Fibroblast of skin of right quadriceps (primary cell): ENCODE results near the gene RBM38.

ENCODE experiments used
- DNase-seq: peaks from one replicate; pipeline ENCODE4 v3.0.0-alpha.2; 2013

RBM38 gene

GRCh38 chr20:57392512-57393271, 1.5 kb downstream of the RBM38 start:
- no peak for DNase-seq

- DNase-seq = no peak
These were observed 2.3 kb downstream of the RBM38 start for GRCh38 chr20:57393321-57394120.

- no peak for DNase-seq
These were observed 3.2 kb downstream of the RBM38 start for GRCh38 chr20:57394121-57395082.

DNA sequence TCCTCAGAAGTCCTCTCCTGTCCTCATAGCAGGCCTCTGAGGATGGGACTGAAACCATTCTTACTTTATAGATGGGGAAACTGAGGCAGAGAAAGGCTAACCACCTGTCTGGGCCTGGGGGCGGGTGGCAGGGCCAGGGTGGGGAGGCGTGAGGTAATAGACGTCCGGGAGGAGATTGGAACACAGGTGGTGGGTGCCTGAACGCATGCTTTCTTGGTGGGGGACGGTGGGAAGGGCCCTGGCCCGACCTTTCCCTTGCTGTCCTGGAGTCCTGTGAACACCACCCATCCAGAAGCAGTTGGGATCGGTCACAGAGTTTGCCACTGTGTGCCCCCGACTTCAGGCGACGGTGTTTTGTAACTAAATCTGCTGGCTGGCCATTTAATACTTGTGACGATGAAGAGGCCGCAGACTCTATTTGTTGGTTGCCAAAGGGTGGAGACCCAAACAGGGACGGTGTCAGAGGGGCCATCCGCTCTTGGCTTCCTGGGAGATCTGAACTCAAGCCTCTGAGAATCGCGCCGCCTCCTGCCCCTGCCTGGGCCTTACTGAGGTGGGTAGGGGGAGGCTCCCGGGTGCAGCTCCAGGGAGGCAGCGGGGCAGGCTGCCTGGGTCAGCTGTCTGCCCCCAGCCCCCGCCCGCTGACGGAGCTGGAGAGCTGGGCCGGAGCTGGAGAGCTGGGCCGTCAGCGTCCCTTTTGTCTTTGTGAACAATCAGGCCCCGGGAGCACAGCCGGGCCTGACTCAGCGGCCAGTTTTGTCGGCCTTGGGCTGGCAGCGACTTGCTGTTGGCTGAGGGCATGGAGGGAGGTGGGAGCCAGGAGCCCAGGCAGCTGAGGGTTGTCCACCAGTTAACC, 4.1 kb downstream of the RBM38 start:
- DNase-seq = no peak

GRCh38 chr20:57396212-57396983, 5.2 kb downstream of the RBM38 start:
- no peak for DNase-seq

DNA sequence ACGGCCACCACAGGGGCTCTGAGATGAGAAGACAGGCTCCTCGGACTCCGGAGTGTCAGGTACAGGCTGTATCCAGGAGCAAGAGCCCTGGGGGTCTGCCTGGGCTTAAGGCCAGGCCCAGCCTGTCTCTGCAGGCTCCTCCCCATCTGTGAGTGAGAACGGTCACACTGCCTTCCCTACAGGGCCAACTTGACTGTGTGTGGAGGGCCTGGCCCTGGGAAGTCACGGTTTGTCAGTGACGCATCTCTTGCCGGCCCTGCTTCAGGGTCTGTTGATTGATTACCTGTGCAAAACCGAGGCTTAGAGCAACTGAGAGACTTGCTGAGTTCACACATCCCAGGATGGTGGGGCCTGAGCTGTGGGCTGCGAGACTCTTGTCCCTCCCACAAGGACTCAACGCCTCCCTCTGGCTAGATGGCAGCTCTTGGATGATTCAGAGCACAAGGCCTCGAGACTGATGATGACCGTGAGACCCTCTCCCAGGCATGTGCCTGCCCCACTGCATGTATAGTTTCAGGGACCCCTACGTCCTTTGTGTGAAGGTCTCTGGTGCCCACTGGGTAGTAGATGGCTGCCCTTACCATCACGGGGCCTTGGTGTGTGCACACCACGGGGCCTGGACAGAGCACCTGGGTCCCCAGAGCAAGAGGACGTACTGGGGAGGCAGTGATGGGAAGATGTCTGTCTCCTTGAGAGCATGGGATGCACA, 5.9 kb downstream of the RBM38 start:
- DNase-seq = no peak

GRCh38 chr20:57397693-57398108, 6.5 kb downstream of the RBM38 start:
- no peak for DNase-seq

- no peak for DNase-seq
These were observed 7.1 kb downstream of the RBM38 start for GRCh38 chr20:57398231-57398821.

- no peak for DNase-seq
These were observed 7.8 kb downstream of the RBM38 start for GRCh38 chr20:57398901-57399535.

DNA sequence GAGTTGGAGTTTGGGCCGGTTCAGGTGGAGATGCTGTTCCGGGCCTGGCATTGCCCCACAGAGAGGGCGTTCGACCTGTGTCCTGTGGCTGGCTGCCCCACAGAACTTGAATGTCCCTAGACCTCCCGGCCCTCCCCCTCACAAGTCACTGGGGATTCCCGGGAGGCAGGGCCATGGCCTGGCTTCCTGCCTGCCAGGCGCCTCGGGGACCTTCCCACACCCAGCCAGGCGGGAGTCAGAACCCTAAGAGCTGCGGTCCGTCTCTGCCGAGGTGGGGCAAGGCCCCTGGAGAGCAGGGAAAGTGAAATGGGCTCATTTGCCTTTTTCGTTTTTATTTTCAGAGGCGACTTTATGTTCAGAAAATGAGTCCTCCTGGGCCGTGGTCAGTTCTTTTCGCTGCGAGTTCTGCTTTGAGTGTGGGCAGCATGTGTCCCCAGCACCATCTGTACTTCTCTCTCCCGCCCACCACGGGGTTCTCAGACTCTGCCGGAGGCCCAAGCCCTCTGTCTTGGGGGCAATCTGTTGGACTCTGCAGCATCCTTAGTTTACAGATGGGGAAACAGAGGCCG, 8.5 kb downstream of the RBM38 start:
- no peak for DNase-seq

GRCh38 chr20:57400231-57400701, 9.1 kb downstream of the RBM38 start:
- DNase-seq = no peak

- no peak for DNase-seq
These were observed 9.8 kb downstream of the RBM38 start for GRCh38 chr20:57400821-57401564.

GRCh38 chr20:57401565-57401918, 10.3 kb downstream of the RBM38 start:
- no peak for DNase-seq

DNA sequence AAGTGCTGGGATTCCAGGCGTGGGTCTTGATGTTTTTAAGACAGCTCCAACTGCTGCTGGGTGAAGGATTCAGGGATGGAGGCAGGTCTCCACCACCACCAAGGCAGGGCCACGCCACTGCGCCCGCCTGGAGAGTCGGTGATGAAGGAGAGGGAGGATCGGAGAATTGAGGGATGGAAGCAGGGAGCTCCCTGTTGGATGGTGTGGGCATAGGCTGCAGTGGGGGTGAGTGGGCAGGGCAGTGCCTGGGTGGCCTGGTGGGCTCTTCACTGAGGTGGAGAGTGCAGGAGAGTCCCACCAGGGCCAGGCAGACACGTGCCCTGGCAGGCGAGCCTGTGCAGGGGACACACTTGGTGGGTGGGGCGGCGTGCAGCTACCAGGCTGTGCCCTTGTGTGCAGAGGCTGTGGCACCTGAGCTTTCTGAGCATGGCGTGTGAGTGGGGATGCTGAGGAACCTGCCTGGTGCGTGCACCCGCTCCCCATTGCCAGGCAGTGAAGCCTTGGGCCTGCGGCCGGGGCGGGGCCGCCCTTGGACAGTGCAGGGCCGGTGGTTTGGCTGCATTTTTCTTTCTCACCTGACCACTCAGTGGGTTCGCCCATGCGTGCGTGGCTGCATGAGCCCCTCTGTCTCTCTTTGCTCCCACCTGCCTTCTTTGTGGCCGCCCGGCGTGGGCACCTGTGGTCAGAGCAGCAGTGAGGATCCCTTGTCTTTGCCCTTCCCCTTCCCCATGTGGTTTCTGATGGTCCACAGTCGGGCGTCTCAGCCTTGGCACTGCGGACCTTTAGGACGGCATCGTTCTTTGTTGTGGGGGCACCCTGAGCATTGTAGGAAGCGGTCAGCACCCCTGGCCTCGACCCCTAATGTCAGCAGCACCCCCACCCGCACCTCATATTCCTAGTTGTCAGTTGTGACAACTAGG, 11.3 kb downstream of the RBM38 start:
- DNase-seq = no peak

- DNase-seq = no peak
These were observed 12.0 kb downstream of the RBM38 start for GRCh38 chr20:57403216-57403615.

DNA sequence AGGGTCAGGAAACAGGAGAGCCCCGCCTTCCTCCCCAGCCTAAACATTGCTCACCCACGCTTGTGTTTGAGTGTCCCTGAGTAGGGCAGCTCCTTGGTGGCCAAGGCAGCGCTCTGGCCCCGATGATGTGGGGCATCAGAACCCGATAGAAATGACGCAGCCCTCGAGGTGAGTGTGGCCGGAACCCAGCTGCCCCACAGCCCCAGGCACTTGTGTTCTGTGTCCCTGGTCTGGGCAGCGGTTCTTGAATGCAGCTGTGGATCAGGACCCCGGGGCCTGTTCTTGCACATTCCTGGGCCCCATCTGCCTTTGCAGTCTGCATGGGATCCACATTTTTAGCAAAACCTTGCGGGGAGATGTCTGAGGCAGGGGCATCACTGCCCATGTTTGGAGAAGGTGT, 12.8 kb downstream of the RBM38 start:
- no peak for DNase-seq

GRCh38 chr20:57404419-57405072, 13.3 kb downstream of the RBM38 start:
- DNase-seq = no peak
